Fibroblast of skin of scalp (primary cell): ENCODE data around the gene SERBP1. TPM values are rescaled to one million over a fixed set of nuclear protein-coding genes. Genes with fewer than 3 reads are reported as not detected.
"Not testable (repeated sequence)": the region's sequence is repeated elsewhere in the genome, so short reads cannot be mapped to it uniquely, and the experiment has no call there.

Experiments
- DNase-seq: peaks from one replicate; pipeline ENCODE4 v3.0.0-alpha.2; 2013
- polyA plus RNA-seq, 2 experiments: library from polyadenylated mRNA; unstranded; fragments of 120-200 nt; gene quantifications; one replicate each; pipeline ENCODE4 v1.2.1, GENCODE V29; 2013; ENCODE audit not compliant: insufficient read length in 2 of 2

Gene SERBP1
- polyA plus RNA-seq (2013, experiment 1 of 2; ENCODE audit: insufficient read length): 272 TPM
- polyA plus RNA-seq (2013, experiment 2 of 2; ENCODE audit: insufficient read length): 277 TPM

DNA sequence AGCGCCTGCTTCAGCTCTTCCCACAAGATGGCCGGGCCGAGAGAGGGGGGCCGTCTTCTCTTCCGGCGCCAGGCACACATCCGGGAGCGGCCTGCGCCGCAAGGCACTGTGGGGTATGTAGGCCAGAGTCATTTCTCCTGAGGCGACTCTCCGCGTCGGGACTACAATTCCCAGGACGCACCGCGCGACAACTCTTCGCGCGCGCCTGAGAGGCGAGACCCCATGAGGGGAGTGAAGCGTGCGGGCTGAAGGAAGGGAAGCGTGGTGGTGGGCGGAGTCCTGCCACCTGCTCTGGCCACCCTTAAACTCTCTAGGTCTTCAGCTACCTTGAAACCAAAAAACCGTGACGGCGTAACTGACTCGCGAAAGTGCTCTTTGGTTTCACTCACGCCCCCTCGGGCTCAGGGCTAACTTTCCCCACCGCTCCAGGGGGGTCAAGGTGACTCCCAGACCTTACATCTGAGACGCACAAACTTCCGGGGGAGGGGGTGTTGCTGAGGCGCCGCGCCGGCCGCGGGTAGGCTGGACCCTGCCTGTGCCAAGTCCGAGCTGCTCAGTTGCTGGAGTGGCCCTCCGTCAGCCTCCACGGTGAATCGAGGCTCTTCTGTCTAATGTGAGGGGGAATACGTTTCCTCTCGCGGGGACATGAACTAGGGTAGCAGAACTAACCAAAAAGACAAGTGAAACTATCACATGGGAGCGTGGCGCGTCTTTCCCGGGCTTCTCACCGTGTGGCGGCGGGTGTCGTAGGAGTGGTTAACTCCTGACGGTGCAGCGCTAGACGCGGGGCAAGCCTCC lies at the start of gene SERBP1:
Gene SERBP1, minus strand, starts transcription at position 45 of the 798 bp plus-strand sequence. CDS start 102 bp downstream, outside the sequence.
- peak; percentile 96 for DNase-seq

DNA sequence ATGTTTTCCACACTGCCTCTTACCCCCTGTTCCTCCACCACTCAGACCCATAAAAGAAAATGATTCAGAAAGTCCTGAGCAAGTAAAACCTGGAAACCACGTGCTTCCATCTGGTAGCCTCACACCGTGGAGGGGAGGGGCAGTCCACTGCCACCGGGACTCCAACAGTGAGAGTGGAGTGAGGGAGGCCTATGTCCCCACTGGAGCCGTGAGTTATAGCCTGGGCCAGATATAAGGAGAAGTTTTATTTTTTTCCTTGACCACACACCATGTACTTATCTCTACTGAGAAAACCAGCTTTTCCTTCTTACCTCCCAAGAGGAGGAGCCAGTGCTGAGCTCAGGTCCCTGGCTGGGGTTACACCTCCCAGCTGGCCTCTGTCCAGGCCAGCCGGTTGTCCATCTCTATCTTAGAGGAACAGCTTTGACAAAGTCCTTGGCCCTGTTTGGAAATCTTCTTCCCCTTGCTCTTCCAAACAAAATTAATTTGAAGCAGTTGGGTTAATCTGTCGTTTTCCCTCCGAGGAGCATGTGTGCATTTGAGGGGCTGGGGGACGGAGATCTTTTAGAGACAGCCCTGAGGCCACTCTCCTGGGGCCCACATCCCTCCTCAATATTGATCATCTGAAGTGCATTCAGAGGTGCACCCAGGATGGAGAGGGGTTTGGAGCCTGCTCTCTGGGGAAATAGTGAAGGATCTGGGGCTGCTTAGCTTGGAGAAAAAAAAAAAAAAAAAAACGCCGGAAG lies 49.1 kb upstream of the SERBP1 start:
- no peak for DNase-seq

DNA sequence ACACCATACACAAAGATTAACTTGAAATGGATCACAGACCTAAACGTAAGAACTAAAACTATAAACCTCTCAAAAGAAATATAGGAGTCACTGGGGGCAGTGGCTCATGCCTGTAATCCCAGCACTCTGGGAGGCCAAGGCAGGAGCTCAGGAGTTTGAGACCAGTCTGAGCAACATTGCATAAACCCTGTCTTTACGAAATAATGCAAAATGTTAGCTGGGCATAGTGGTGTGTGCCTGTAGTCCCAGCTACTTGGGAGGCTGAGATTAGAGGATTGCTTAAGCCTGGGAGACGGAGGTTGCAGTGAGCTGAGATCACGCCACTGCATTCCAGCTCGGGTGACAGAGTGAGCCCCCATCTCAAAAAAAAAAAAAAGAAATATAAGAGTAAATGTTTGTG lies 46.7 kb upstream of the SERBP1 start:
- DNase-seq: no peak

DNA sequence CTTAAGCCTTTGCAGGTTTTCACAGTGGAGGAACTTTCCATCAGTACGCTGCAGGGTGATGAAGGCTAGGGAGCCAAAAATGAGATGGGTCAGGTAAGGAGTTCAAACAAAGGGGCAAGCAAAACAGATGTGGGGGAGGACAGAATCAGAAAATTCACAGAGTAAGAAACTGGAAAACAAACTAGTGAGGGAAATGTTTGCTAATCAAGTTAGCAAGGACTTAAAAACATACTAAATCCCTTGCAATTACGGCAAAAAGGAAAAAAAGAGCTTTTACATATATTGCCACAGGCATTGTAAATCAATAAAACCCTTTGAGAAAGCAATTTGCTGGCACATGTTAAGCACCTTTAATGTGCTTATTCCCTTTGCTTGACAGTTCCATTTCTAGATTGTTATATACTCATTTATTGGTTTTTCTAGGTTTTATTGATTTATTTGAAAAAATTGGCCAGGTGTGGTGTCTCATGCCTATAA lies 45.8 kb upstream of the SERBP1 start:
- DNase-seq: no peak

DNA sequence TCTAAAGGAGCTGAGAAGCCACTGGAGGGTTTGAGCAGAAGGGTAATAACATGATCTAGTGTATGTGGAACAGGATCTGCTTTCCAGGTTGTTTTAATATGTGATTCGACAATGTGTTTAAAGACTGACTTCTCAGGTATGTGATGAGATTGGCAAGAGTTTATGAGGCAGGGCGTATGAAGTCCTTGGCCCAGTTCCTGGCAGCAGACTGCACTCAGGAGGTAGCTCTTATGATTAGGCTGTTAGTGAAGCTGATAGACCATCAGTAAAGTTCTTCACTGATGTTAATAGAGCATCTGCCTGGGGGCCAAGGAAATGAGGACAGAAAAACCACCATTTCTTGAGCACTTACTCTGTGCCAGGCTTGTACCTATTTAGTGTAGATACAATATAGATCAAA lies 41.9 kb upstream of the SERBP1 start:
- no peak for DNase-seq

DNA sequence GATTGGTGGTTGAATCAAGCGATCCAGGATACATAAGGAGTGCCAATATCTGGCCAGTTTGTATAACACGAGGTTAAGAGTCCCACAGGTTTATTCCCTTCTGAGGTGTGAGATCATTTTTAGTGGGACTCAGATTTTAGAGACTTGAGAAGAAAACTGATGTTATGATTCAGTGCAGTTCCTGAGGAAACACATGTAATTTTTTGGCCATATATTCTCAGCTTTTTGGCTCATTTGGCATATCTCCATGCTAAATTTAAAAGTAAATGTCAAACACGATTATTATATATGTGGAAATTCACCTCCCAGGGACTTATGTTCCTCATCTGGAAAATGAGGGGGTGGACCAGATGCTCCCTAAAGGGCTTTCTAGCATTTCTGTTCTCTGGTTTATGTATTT lies 39.2 kb upstream of the SERBP1 start:
- DNase-seq: no peak

DNA sequence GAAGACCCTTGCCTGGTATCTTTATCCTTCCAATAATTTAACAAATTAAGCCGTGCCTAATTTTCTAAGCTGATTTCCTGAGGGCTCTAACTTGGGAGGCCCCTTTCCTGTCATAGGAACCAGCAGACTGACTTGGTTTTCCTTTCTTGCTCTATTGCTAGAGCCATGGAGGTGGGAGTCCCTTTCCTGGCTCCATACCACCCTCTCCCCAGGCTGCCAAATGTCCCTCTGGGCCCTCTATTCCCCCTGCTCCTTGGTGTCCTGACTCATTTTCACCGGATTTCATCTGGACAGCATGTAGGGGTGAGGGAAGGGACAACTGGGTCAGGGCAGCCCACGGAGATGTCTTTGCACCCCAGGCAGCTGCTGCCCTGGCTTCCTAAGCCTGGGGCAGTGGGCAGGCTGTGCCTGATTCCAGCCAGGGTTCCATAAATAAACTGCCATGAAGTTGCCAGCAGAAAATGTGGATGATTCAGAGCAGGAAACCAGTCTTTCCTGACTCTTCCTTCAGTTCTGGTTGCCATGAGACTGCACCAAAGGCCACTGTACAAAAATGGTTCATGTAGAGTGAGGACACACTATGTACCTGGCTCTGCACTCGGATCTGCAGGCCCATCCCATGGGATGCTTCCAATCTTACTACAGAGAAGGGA lies 38.0 kb upstream of the SERBP1 start:
- DNase-seq: no peak

DNA sequence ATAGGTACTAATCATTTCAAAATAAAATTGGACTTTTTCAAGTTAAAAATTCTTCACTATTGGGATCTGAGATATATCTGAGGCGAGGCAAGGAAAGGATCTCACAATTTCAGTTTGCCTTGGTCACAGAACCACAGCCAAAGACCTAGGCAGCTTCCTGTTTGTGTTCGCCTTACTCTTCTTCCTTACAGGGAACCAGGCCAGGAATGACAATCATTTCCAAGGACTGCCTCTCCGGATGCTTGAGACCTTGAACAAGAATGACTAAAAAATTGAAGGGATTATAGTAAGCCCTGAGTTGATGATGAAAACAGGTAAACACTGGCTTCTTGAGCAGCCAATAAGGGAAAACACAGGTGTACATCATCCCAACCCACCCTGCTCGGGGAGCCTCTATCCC lies 35.2 kb upstream of the SERBP1 start:
- DNase-seq: no peak

DNA sequence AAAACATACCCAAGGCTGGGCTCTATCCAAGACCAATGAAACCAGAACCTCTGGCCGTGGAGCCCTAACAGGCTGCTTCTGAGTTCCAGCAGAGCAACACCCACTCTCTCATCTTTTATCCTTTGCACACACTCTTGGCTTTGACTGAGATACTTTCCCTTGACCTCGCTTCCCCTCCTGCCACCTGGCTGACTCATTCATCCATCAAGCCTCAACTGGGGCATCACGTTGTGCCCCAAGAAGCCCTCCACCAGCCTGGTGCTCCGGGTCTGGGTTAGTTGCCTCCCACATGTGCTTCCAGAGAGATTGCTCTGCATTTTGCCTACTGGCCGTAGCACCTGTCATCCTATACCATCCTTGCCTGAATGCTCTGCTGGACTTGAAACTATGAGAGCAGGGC lies 34.5 kb upstream of the SERBP1 start:
- no peak for DNase-seq

DNA sequence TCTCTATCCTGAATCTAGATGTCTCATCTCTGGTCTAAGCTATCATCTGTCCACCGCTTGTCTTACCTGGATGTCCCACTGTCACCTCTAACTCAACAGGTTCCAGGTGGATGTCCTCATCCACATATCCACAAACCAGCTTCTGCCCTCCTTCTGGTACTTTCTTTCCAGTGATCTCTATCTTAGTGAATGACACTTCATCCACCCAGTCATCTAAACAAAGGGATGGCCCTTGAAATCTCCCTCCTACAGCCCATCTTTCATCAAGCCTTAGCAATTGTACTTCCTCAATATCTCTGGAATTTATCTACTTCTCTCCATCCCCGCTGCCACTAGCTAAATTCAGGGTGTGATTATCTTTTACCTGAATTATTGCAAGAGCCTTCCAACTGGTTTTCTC lies 33.9 kb upstream of the SERBP1 start:
- DNase-seq: no peak

DNA sequence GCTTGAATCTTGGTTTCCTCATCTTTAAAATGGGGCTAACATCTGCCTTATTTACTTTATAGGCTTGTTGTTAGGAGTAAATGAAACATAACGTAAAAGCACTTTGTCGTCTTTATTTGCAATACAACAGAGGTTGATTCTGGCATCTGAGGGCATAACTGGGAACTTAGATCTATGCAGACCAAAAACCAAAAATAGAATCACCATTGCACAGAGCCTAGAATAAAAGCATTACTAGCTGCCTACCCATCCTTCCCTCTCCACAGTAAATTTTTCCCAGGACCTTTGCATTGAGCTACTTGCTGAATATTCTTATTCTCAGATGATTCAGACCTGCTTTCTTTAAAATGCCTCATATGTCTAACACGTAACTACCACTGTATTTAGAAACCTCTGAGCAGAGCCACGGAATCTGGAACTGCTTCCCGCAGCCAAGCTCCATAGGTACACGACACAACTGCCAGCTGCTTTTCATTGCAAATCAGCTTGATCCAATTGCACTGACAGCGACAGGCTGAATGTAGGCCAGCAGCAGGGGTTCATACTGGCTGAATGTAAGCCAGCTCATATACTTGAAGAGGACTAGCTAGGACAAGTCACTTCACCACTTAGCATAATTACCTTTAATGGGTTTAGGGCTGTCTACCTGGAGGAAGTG lies 33.2 kb upstream of the SERBP1 start:
- peak; percentile 37 for DNase-seq

DNA sequence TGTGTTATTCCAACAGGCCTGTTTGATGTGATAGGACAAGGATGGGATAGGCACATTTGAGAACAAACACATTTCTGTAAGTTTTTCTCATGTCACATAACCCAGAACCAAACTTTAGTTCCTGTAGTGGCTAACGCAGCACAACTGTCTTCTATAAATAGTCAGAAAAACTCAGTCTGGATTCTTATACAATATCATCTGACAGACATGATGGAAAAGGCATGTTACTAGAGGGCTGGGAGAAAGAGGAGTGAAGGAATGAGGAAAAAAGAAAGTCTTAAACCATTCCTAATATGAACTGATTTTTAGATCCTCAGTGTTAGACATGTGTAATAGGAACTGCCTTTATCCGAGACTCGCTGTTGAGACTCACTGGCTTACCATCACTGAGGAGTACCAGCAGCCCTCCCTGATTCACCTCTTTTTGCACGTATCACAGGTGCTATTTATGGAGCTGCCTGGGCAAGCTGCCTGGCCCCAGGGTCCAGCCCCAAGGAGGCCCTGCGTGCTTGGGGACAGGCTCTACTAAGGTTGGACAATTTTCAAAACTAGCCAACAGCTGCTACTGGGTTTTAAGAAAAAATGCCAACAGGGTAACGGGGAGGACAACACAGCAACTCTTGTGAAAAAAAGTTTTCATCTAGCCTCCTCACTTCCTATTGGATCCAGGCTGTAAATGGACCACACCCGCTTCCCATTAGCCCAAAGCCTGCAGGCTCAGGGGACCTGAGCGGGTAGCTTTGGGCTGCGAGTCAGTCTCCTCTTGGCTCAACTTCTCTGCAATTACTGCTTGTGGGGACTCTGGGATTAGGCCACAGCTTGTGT lies 30.7 kb upstream of the SERBP1 start:
- DNase-seq: peak; percentile 26

DNA sequence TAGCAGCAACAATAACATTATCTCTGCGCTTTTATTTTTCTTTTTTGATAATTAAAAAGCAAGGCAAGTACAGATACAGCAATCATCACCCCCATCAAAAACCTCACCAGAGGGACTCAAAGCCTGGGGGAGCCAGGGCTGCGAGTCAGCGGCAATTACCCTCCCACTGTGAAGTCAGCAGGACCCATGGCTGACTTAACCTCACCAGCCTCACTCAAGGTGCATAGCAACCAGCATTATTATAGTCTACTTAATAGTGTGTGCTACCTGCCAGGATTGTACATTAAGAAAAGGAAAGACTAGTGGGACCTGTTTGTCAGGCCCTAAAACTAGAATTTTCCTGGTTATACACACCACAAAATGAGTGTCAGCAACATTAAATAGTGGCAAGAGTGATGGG lies 28.9 kb upstream of the SERBP1 start:
- DNase-seq: no peak

DNA sequence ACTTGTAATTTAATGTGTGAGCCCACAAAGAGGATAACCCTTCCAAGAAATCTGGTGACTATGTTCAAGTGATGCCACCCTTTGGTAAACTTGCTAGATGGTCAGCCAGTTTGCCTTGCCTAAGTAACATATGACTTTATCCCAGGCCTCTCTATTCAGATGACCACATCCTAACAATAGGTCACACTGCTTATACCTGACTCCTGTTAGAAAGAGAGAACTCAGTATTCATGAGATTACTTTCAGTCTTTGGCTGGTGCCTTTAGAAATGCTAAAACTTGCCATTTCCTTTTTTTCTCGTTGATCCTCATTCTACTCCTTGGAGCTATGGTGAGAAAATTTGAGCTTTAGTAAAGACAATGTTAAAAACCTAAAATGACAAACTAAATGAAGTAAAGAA lies 28.5 kb upstream of the SERBP1 start:
- DNase-seq: no peak

DNA sequence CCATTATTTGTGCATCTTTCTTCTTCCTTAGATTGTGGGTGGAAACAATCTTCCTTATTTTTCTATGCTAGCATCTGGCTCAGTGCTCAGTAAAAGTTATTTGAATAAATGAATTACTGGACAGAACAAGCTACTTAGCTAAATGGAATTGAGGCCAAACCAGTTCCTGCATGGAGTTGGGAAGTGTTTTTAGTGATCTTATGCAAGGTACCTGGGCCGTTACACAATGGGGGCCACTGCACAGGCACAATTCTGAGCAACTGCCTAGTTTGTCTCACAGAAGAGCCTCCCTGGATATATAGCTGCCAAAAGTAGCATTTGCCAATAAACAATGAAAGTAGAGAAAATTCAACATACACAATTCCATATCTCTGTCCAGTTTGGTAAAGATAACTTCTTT lies 27.0 kb upstream of the SERBP1 start:
- no peak for DNase-seq

DNA sequence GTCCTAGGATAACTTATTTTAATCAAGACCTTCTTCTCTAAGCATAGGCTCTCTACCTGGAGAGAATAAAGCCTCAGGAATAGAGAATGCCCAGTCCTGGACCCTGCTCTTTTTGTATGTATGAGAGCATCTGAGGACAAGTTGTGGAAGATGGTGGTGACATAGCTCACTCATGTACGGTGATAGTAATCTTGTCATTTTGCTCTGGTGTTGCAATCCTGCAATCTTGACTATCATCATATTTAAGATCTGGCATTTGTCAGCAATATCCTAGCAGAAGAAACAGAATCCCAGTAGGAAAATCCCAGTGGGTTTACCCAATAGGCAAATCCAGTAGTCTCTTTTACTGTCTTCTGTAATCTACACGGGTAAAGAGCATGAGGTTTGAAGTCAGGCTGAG lies 21.6 kb upstream of the SERBP1 start:
- no peak for DNase-seq

DNA sequence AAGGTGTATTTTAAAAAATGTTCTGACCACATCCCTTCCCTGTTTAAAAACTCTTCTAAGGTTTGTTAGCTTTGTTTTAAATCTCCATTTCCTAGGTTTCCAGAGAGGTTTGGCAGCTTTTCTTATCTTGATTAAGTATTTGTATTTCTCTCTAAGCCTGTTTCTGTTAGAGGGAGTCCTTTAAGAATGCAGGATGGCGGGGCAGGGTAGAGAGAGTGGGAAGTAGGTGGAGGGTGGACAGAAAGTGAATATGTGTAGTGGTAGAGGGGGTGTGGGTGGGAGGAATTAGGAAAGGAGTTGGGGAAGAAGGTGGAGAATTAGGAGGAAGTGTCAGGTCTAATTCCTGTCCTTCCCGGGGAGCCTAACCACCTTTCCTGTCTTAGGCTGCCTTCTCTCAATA lies 21.2 kb upstream of the SERBP1 start:
- DNase-seq: no peak

DNA sequence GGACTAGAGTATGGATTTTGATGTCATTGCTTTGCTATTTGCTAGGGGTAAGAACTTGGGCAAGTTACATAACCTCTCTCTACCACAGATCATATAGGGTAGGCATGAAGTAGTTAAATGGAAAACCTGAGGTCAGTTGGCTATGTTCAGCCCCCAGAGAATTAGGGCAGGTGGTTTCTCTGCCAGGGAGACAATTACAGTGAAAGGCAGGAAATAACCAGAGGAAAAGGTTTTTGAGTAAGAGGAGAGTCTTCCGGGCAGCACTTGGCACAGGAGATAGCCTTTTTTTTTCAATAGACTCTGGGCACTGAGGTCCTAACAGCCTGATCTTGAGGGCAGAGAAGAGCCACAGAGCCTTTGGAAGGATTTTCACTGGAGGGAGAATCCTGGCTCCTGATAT lies 16.7 kb upstream of the SERBP1 start:
- DNase-seq: no peak

DNA sequence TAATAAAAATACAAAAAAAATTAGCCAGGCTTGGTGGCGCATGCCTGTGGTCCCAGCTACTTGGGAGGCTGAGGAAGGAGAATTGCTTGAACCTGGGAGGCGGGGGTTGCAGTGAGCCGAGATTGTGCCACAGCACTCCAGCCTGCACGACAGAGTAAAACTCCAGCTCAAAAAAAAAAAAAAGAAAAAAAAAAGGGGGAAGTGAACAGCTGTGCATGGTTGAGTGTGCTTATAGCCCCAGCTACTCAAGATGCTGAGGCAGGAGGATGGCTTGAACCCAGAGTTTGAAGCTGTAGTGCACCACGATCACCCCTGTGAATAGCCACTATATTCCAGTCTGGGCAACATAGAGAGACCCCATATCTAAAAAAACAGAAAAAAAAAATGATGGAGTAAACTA lies 15.8 kb upstream of the SERBP1 start:
- DNase-seq: not testable (repeated sequence)

DNA sequence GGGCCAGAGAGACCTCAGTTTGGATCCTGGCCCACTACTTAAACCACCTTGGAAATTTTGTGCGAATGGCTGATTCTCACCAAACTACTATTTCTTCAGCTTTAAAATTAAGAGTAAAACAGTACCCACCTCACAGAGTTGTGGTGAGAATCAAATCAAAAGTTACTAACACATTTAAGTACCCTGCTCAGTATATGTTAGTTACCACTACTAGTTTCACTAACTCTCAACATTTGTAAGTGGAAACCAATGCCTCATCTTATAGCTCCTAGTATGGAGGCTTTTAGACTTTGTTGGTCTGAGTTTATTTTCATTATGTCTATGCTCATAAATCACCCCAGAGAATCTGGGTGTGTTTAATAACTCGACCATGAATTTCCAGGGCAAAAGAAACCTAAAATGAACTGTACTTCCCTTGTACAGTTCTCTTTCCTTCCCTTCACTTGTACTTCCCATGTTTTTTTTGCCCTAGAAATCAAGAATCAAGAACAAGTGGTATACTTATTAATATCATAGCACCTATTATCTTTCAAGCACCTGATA lies 11.6 kb upstream of the SERBP1 start:
- DNase-seq: no peak

DNA sequence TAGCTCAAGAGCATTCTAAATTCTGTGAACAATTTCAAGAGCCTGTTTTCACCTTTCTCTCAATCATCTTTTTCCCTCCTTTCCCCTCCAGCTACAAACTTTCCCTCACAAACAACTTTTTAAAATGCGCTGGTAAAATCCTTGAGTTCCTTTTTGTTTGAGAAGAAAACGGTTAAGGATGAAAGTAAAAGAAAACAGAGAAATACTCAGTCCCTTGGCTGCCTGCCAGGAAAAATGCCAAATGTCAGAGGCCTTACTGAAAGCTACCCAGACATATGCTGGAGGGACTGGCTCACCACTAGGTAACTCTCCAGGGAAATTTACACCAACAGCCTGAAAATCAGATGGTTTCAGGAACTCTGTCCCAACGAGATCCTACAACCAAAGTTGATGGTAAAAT lies 11.0 kb upstream of the SERBP1 start:
- peak; percentile 62 for DNase-seq

DNA sequence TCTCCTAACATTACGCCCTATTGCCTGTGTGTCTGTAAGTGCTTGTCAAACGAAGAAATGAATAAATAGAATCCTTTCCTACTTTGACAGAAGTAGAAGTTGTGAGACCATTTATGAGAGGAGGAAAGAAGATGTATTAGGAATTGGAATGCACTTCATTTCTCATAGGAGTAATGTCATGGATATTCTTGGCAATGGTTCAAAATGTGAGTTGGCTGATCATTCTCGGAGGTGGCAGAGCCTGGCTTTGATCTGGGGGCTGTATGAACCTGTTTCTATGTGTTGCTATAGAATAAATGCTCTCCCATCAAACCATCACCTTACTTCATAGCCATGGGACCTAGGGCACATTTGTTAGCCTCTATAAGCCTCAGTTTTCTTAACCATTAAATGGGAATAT lies 10.1 kb upstream of the SERBP1 start:
- peak; percentile 38 for DNase-seq
